GM18867 (cell line): ENCODE measurements around the gene KNOP1.

Experiments
- ATAC-seq: cut with Tn5 transposase; IDR thresholded peaks from one replicate; pipeline ENCODE4 v1.9.1; 2021; ENCODE audit warnings: mild to moderate bottlenecking, moderate library complexity; ENCODE audit not compliant: unreplicated experiment

Gene KNOP1

GRCh38 chr16:19708296-19709205 lies 9.5 kb downstream of the KNOP1 start:
- ATAC-seq: no peak

GRCh38 chr16:19707569-19708295 lies 10.3 kb downstream of the KNOP1 start:
- ATAC-seq: no peak

- no peak for ATAC-seq
These were observed 11.2 kb downstream of the KNOP1 start for GRCh38 chr16:19706846-19707245.

GRCh38 chr16:19705843-19706242 lies 12.2 kb downstream of the KNOP1 start:
- ATAC-seq: no peak

GRCh38 chr16:19705146-19705501 lies 12.9 kb downstream of the KNOP1 start:
- no peak for ATAC-seq

- ATAC-seq: no peak
These were observed 13.5 kb downstream of the KNOP1 start for GRCh38 chr16:19704321-19705145.

GRCh38 chr16:19703172-19703889 lies 14.7 kb downstream of the KNOP1 start:
- no peak for ATAC-seq

GRCh38 chr16:19701091-19701490 lies 16.9 kb downstream of the KNOP1 start:
- ATAC-seq: no peak

GRCh38 chr16:19700319-19700781 lies 17.7 kb downstream of the KNOP1 start:
- no peak for ATAC-seq

GRCh38 chr16:19699472-19699871 lies 18.6 kb downstream of the KNOP1 start:
- no peak for ATAC-seq

GRCh38 chr16:19698480-19699465 lies 19.3 kb downstream of the KNOP1 start:
- no peak for ATAC-seq

- no peak for ATAC-seq
These were observed 20.2 kb downstream of the KNOP1 start for GRCh38 chr16:19697756-19698318.

GRCh38 chr16:19696961-19697360 lies 21.1 kb downstream of the KNOP1 start:
- no peak for ATAC-seq

GRCh38 chr16:19696328-19696727 lies 21.7 kb downstream of the KNOP1 start:
- no peak for ATAC-seq

GRCh38 chr16:19694989-19695388 lies 23.0 kb downstream of the KNOP1 start:
- no peak for ATAC-seq

- ATAC-seq: no peak
These were observed 26.8 kb downstream of the KNOP1 start for GRCh38 chr16:19691161-19691711.

- no peak for ATAC-seq
These were observed 27.8 kb downstream of the KNOP1 start for GRCh38 chr16:19690196-19690595.

GRCh38 chr16:19689342-19689741 lies 28.7 kb downstream of the KNOP1 start:
- no peak for ATAC-seq
